ENCODE measurements around the gene ADAMTSL2.

Gene ADAMTSL2

DNA sequence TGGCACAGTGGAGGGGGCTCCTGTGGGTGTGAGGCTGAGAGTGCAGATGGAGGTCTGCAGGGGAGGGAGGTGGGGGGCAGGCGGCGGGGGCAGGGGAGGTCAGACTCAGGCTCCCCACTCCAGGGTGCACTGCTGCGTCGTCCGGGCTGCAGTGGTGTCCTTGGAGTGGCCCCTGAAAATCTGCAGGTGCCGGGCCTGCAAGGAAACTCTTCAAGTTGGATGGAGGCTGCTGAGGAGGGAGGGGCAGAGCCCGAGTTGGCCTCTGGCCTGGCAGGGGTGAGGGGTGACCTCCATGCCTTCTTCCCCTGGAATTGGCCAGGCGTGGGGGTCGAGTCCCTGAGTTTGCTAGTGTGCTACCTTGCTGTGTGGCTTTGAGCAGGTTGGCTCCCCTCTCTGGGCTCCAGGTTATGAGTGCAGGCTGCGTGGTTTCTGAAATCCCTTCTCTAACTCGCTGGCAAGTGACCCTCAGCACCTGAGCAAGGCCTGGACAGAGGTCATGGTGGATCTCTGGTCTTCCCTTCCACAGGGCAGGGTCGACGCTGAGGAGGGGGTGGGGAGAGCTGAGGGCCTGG lies 888 bp downstream of the ADAMTSL2 start:
- DNase-seq = no peak
- no peak for ATAC-seq

DNA sequence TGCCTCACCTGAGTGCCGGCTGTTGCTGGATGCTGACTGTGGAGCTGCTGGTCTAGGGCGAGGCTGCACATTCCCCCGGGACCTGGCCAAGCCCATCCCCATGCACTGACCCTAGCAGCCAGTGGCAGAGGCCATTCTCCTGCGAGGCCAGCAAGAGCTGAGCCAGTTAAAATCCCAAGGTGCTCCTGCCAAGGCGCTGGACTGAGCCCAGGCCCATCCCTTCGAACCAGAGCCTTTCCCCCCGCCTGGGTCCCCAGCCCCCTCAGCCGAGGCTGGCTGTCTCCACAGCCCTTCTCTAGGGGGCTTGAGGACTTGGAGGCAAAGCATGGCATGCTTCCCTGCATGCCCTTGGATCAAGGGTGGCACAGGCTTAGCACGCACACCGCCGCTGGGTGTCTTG lies 1.6 kb downstream of the ADAMTSL2 start:
- DNase-seq (no peak), ATAC-seq (no peak)

DNA sequence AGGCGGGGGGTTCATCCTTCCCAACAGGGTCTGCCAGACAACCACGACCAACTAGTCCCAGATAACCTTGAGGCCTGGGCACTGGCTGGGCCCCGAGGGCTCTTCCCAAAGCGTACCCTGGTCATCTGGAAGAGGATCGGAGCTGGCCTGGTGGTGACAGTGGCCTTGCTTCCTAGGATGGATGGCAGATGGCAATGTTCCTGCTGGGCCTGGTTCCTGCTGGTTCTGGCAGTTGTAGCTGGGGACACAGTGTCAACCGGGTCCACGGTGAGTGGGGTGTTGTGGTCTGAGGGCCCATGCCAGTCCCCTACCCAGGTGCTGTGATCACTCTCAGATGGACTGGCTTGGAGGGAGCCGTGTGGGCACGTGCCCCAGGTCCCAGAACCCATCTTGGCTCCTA lies 2.0 kb downstream of the ADAMTSL2 start:
- ATAC-seq = no peak
- DNase-seq = no peak

DNA sequence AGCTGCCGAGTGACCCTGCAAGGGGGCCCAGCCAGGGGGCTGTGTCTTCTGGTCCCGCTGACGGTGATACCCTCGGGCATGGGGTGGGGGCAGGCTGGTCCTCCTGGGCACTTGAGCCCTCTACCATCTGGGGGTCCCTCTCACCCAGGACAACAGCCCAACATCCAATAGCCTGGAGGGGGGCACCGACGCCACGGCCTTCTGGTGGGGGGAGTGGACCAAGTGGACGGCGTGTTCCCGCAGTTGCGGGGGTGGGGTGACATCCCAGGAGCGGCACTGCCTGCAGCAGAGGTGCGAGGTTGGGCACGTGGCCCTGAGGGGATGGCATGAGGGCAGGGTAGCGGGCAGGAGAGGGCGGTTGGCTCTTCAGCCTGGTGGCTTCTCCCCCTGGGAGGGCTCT lies 2.8 kb downstream of the ADAMTSL2 start:
- no peak for DNase-seq
- ATAC-seq = no peak

DNA sequence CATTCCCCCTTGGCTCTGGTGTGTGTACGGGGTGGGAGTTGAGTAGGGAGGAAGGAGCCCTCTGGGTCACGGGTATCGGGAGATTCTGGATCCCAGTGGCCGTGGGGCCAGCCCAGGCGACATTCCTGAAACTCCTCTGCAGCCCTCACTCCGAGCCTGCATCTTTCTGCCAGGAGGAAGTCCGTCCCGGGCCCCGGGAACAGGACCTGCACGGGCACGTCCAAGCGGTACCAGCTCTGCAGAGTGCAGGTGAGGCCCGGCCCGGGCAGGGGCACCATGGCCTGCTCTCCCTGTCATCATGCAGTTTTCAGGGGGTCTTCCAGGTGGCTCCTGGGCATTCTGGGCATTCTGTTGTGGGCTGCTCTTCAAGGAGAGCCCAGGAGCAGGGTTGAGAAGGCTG lies 3.7 kb downstream of the ADAMTSL2 start:
- DNase-seq (no peak), ATAC-seq (no peak)

DNA sequence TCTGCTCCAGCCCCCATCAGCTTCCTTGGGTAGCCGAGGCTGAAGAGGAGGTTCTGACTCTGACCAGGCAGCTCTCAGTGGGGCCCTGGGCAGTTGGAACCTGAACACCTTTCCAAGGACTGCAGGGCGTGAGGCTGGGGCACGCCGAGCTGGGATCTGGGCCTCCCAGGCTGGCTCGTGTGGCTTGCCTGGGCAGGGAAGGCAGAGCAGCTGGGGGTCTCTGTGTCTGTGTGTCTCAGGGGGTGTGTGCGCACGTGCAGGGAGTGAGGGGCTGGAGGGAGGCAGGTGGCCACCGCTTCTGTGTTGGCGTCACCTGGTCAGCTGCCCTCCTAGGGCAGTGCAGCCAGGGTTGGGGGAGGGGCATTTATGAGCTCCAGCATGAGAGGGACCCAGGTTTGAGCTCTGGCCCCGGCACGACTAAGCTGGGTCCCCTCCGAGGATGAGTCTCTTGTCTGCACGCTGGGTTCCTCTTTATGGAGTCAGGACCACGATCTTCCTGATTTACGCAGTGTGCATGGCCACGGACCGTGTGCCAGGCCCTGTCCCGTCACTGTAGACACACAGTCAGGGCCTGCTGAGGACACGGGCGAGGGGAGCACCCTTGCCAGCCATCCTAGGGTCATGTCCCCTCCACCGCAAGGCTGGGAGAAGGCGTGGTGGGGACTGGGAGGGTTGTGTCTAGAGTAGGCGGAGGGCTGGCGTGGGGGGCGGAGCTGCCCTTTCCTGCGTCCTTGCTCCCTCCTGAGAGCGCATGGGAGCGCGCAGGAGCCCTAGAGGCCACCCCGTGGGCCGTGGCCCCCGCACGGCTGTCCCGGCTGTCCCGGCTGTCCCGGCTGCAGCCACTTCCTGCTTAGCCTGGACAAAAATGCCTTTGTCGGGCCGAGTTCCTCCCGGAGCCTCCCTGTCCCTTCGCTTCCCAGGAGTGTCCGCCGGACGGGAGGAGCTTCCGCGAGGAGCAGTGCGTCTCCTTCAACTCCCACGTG lies 4.6 kb downstream of the ADAMTSL2 start:
- no peak for ATAC-seq
- DNase-seq = no peak

DNA sequence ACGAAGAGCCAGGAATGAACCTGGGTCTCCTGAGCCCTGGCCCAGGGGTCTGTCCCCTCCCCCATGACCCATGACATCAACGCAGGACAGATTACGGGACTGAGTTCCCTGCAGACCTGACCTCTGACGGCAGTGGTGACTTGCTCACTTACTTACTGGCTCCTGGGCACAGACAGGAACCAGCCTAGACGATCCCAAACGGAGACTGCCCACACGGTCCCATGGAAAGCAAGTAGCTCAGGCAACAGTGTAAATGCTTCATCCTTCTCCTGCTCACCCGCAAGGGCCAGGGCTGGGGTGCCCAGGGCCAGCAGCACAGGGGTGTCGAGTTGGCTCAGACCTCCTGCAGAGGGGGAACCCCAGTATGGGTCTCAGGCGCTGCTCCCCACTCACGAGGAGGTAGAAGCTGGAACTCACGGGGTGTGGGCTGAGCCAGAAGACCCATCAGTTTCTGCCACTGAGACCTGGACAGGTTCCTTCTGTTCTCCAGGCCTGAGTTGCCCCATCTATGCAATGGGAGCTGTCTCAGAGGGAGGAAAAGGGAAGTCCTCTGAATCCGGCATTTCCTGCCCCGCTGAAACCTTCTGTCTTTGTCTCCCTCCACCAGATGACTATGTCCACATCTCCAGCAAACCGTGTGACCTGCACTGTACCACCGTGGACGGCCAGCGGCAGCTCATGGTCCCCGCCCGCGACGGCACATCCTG lies 5.6 kb downstream of the ADAMTSL2 start:
- DNase-seq = no peak
- no peak for ATAC-seq

DNA sequence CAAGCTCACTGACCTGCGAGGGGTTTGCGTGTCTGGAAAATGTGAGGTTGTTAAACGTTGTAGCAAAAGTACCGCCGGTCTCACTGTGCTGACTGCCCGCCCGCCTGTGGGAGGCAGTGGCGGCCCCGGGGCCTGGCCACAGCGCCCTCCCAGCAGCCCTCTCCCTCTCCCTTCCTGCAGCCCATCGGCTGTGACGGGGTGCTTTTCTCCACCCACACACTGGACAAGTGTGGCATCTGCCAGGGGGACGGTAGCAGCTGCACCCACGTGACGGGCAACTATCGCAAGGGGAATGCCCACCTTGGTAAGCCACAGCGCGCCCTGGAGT lies 6.2 kb downstream of the ADAMTSL2 start:
- DNase-seq (no peak), ATAC-seq (no peak)

DNA sequence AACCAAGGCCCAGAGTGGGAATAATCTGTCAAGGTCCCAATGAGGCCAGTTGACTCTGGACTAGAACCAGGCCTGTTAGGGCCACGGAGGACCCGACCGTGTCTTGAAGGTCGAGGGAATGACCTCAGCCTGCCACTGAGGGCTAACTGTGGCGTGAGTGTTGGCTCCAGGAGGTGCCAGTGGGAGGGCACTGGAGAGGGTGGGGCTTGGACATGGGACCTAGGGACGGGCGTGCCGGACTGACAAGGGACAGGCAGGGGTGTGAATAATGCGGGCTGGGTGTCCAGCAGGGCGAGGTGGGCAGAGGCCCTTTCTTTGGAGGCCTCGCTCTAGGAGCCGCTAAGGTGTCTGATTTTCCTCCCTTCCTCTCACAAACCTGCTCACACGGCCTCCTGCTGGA lies 7.5 kb downstream of the ADAMTSL2 start:
- DNase-seq (no peak), ATAC-seq (no peak)

DNA sequence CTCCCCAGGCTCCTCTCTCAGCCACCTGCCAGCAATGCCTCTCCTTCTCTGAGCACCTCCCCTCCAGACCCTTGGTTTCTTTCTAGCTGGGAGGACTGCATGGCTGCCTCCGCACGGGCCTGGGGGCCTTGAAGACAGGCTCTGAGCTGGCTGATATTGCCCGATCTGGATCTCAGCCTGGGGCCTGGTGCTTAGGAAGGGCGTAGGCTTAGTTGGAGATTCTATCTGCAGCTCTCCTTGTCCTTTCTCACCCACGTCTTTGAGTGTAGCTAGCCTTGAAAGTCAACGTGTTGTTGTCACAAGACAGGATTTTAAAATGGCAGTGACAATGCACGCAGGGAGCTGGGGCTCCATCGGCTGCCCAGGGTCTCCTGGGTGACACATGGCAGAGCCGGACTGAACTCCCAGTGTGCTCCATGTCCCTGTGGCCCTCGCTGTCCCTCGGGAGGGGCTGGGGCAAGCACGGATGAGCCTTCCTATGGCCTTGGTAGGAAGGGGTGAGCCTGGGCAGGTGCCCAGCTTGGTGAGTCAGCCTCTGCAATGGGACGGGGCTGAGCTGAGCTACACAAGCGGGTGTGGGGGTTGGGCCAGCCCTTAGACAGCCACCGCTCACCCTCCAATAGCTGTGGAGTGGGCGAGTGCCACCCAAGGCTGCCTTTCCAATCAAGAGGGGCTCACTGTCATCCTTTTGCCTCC lies 9.4 kb downstream of the ADAMTSL2 start:
- DNase-seq (no peak), ATAC-seq (no peak)

DNA sequence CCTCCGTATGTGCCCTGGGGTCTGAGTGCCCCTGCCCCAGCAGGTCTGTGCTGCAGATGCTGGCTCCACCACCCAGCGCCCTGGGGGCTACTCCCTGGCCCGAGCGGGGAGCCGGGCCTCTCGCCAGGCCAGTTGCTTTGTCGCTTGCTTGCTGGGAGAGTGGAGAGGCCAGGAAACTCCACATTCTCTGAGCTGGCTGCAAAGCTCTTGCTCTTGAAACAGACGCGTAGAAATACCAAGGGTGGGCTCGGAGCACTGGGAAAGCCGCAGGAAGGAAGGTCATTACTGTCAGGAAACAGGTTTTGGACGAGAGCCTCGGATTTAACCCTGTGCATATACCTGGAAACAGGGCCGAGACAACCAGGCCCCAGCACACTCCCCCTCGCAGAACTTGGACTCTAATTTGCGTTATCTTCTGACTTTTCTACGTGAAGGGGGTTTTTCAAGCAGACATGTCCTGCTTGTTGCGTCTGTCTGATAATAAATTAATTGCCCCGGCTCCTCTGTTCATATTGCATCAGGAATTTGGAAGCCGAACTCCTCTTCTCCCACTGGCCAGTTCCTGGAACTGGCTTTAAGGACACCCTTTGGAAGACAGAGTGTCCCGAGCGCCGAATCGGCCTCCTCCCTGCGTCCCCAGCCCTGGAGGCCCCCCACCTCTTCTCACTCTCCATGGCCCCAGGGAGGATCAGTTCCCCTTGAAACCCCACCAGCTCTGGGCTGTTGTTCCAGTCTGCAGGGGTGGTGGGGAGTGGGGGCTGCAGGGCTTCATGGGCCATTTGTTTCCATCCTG lies 11.2 kb downstream of the ADAMTSL2 start:
- no peak for ATAC-seq
- no peak for DNase-seq

DNA sequence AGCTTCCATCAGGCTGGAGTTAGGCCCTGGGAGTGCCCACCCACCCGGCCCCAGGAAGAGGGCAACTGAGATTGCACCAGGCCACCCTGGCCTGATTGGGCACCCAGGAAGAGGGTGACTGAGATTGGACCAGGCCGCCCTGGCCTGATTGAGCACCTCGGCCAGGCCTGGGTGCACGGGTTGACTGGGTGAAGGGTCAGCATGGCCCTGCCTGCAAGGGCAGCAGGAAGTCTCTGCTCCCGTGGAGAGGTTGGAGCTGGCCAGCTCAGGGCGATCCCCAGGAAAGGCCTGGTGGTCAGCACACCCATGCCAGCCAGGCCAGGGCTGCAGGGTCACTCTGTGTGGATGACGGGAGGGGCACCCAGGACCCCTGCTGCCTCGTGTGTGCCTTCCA lies 11.8 kb downstream of the ADAMTSL2 start:
- no peak for ATAC-seq
- no peak for DNase-seq

DNA sequence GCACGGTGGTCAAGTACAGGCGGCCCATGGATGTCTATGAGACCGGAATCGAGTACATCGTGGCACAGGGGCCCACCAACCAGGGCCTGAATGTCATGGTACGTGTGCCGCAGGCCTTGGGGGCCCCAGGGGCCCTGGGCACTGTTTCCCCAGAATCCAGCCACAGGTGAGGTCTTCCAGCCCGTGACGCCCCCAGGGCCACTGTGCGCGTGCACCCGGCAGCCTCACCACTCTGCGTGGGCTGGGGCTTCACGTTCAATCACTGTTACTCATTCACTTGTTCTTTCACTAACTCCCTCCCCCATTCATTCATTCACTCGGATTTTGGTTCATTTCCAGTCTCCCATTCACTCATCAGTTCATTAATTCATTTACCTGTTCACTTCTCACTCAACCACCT lies 12.6 kb downstream of the ADAMTSL2 start:
- ATAC-seq = no peak

DNA sequence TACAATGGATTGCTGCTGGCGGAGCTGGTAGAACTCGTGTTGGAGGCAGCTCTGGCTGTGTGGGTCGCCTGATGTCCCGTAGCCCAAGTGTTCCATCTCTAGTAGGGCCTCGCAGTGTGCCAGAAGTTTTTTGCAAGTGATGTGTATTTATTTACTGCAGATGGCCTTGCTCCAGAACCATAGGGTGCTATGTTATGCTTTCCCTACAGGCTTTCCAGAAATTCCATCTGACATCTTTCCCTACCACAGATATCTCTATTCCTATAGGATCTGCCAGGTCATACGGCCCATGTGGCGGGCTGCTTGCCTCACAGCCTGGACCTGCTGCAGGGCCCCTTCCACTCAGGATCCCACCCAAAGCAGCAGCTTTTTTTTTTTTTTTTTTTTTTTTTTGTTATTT lies 16.9 kb downstream of the ADAMTSL2 start:
- DNase-seq (no peak), ATAC-seq (no peak)

More for the DNA sequence above, 12.6 kb downstream of the ADAMTSL2 start:
- no peak for DNase-seq

DNA sequence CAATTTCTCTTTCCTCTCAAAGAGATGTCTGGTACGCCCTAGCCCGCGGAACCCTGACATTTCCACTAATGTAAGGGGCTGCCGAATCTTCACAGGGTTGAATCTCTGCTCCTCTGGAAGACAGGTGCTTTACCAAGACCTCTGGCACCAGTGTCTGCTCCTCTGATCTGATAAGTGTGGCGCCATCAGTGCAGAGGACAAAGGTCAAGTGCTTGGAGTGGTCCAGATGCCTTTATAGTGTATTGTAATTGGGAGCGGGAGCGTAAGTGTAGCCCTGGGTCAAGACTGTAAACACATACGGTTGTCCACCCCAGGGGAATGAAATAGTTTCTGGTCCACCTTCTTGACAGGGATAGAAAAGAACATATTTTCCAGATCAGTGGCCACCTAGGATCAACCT lies 17.7 kb downstream of the ADAMTSL2 start:
- no peak for ATAC-seq
- no peak for DNase-seq

DNA sequence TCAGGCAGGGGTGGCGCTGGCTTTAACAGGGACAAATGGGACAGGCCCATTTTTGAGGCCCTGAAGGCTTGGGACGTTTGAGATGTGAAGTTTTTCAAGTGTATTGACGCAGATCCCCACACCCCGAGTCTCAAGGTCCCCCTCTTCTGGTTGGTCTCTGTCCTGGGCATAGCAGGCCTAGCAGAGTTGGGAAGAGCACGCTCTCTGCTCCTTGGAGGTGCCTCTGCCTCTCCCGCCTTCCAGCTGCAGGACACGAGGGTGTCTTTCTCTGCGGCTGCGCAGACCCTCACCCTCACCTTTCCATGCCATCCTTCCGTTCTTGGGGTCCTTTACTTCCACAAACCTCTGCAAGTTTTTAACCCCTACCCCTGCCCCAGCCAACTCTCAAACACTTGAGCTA lies 18.6 kb downstream of the ADAMTSL2 start:
- DNase-seq (no peak), ATAC-seq (no peak)

DNA sequence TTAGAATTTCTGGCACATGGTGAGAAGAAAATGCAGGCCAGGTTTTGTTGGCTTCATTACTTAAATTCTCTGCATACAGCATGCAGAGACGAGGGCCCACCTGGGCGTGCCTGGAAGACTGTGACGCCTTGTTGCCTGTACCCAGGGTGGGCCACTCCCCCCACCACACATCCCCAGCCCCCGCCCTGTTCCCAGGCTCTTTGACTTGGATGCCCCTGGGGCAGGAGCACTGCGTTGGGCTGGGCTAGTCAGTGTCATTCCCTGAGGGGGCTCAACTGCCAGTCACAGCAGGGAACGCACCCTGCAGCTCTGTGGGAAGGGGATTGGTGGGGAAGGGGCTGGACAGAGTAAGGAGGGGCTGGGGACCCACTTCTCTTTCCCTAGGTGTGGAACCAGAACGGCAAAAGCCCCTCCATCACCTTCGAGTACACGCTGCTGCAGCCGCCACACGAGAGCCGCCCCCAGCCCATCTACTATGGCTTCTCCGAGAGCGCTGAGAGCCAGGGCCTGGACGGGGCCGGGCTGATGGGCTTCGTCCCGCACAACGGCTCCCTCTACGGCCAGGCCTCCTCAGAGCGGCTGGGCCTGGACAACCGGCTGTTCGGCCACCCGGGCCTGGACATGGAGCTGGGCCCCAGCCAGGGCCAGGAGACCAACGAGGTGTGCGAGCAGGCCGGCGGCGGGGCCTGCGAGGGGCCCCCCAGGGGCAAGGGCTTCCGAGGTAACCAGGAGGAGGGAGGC lies 19.6 kb downstream of the ADAMTSL2 start:
- ATAC-seq (no peak), DNase-seq (no peak)

DNA sequence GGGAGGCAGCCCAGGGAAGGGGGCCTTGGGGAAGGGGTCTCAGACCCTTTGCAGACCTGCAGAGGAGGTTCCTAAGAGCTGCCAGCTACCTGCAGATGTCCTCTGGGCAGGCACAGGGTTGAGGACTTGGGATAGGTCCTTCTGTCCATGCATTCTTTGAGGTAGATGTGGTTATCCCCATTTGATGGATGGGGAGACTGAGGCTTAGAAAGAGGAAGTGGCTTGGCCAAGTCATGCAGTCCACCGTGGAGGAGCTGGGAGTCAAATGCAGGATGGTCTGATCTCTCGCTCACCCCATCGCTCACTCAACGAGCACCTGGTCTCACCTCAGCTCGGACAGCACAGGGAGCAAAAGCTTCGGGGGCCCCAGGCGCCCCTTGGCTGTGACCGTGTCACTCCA lies 20.2 kb downstream of the ADAMTSL2 start:
- no peak for DNase-seq
- no peak for ATAC-seq

DNA sequence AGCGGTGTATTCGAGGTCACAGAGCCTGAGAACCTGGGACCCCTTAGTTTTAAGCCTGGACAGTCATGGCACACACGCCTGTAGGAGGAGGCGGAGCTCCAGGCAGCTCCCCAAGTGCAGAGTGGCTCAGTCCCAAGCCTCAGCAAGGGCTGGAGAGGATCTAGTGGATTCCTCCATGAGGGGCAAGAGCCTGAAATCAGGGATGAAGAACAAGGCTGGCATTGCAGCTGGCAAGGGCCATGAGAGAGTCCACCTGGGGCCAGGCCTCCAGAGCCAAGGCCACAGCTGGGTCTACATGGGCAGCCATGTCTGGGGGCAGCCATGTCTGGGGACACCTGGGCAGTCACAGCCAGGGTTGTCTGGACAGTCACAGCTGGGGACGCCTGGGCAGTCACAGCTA lies 21.9 kb downstream of the ADAMTSL2 start:
- no peak for DNase-seq
- no peak for ATAC-seq

DNA sequence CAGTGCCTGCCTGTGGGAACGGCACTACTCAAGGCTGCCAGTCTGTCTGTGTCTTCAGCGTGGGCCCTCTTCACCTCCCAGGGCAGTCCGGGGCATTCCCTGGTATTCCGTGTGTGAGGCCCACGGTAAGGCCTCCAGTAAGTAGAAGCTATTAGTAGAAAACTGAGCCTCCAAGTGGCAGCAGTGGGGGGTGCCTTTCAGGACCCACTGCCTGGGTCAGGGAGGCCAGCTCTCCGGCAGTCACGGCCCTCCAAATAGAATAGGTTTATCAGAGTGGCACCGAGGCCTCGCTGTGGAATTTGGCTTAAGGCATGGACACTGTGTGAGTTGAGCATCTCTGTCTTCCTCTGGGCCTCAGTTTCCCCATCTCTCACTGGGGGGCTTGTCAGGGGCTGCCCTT lies 23.1 kb downstream of the ADAMTSL2 start:
- DNase-seq = no peak

More for the DNA sequence above, 23.1 kb downstream of the ADAMTSL2 start:
- no peak for ATAC-seq

Data from stimulated activated naive CD8-positive, alpha-beta T cell treated with anti-CD3 and anti-CD28 coated beads, Interleukin-15, Interleukin-2, amounts not matched to agents 100 U/mL and 50 U/mL, for 24 hours (primary cell).